Muscle of leg (tissue), 11 donors: ENCODE data around the gene SLAMF6. TPM values are rescaled to one million over a fixed set of nuclear protein-coding genes. Genes with fewer than 3 reads are reported as not detected.
"Not testable (repeated sequence)": the region's sequence is repeated elsewhere in the genome, so short reads cannot be mapped to it uniquely, and the experiment has no call there.

Source experiments
- DNase-seq: peaks from one replicate; pipeline ENCODE4 v3.0.0; 2013
- H3K27ac ChIP-seq: one replicate; pipeline ENCODE4 v1.5.1; 2013; ENCODE audit warnings: mild to moderate bottlenecking, low read length, control low read depth
- H3K27me3 ChIP-seq: one replicate; pipeline ENCODE4 v1.6.1; 2013; ENCODE audit warnings: low read length; ENCODE audit not compliant: control insufficient read depth, insufficient read depth
- H3K36me3 ChIP-seq: one replicate; pipeline ENCODE4 v1.6.1; 2013; ENCODE audit warnings: low read length; ENCODE audit not compliant: control insufficient read depth, insufficient read depth
- H3K4me1 ChIP-seq: one replicate; pipeline ENCODE4 v1.6.1; 2013; ENCODE audit warnings: low read length; ENCODE audit not compliant: control insufficient read depth, insufficient read depth
- H3K4me3 ChIP-seq: one replicate; pipeline ENCODE4 v1.5.1; 2013; ENCODE audit warnings: low read length, control low read depth
- H3K9me3 ChIP-seq: replicated peaks from 2 replicates; pipeline ENCODE4 v1.6.1; 2013; ENCODE audit warnings: low read depth, low read length; ENCODE audit not compliant: control insufficient read depth
- WGBS: methylation state at CpG from one replicate; pipeline ENCODE4 v1.1.5; 2013; ENCODE audit warnings: missing lambda C conversion rate; ENCODE audit not compliant: insufficient coverage; 5-methylcytosine and 5-hydroxymethylcytosine counted together
- polyA plus RNA-seq, 8 donors: library from polyadenylated mRNA; unstranded; fragments of 120-200 nt; gene quantifications; one replicate each; pipeline versions ENCODE4 v1.2.1 to v1.2.3, GENCODE V29; 2013; ENCODE audit warnings: inconsistent platforms in 1 of 8, low replicate concordance in 1 of 8; ENCODE audit not compliant: insufficient read length in 8 of 8, insufficient read depth in 1 of 8
- total RNA-seq: library from RNA; stranded (reverse); fragments of 120-200 nt; gene quantifications from one replicate; pipeline ENCODE4 v1.2.4, GENCODE V29; 2013

SLAMF6 gene
- total and polyA plus RNA-seq, 9 donors = 0.08 to 0.16 (median 0.13) TPM

- Histone ChIP-seq H3K36me3 (no peaks in the 10 kb centered on the region), H3K27ac (no peak overlapping the region), H3K27me3 (no peaks in the 10 kb centered on the region), H3K4me3 (no peak overlapping the region), H3K4me1 (no peaks in the 10 kb centered on the region), H3K9me3 (no peaks in the 10 kb centered on the region)
- WGBS = no CpG with 5 or more reads among the region's 4 CpGs
- DNase-seq = no peak
Measured at GRCh38 chr1:160560045-160560705, 37.1 kb upstream of the SLAMF6 start.

GRCh38 chr1:160559437-160559836 lies 36.4 kb upstream of the SLAMF6 start:
- H3K4me3 ChIP-seq, H3K27ac ChIP-seq, DNase-seq, H3K36me3 ChIP-seq, H3K27me3 ChIP-seq, H3K4me1 ChIP-seq, H3K9me3 ChIP-seq: not testable (repeated sequence)
- WGBS = no CpG with 5 or more reads among the region's 3 CpGs

- Histone ChIP-seq H3K27me3 (no peaks in the 10 kb centered on the region), H3K4me3 (no peak overlapping the region), H3K4me1 (no peaks in the 10 kb centered on the region), H3K9me3 (no peaks in the 10 kb centered on the region), H3K27ac (no peak overlapping the region), H3K36me3 (no peaks in the 10 kb centered on the region)
- WGBS = 83% methylated on average over 1 of the region's 4 CpGs
- no peak for DNase-seq
Measured at GRCh38 chr1:160558660-160559380, 35.8 kb upstream of the SLAMF6 start.

GRCh38 chr1:160553778-160554177 lies 30.7 kb upstream of the SLAMF6 start:
- no peak overlapping the region for H3K4me3 ChIP-seq
- H3K9me3 ChIP-seq = no peaks in the 10 kb centered on the region
- H3K27ac ChIP-seq = no peak overlapping the region
- H3K36me3 ChIP-seq = no peaks in the 10 kb centered on the region
- H3K4me1 ChIP-seq = no peaks in the 10 kb centered on the region
- WGBS = 57% methylated on average over 2 of the region's 4 CpGs
- DNase-seq = no peak
- no peaks in the 10 kb centered on the region for H3K27me3 ChIP-seq

- WGBS = no CpG with 5 or more reads among the region's 2 CpGs
- Histone ChIP-seq H3K36me3 (no peaks in the 10 kb centered on the region), H3K9me3 (no peaks in the 10 kb centered on the region), H3K4me1 (no peaks in the 10 kb centered on the region), H3K27ac (no peak overlapping the region), H3K4me3 (no peak overlapping the region), H3K27me3 (no peaks in the 10 kb centered on the region)
- DNase-seq = no peak
Measured at GRCh38 chr1:160552425-160552824, 29.4 kb upstream of the SLAMF6 start.

GRCh38 chr1:160550572-160551034 lies 27.5 kb upstream of the SLAMF6 start:
- 76% methylated on average over 6 of the region's 6 CpGs for WGBS
- no peaks in the 10 kb centered on the region for H3K36me3 ChIP-seq
- no peak for DNase-seq

GRCh38 chr1:160549665-160550006 lies 26.6 kb upstream of the SLAMF6 start:
- WGBS = 93% methylated on average over 3 of the region's 3 CpGs
- Histone ChIP-seq H3K9me3 (no peaks in the 10 kb centered on the region), H3K36me3 (no peaks in the 10 kb centered on the region), H3K27me3 (no peaks in the 10 kb centered on the region), H3K27ac (no peak overlapping the region), H3K4me3 (no peak overlapping the region), H3K4me1 (no peaks in the 10 kb centered on the region)
- no peak for DNase-seq

More at GRCh38 chr1:160550572-160551034, 27.5 kb upstream of the SLAMF6 start:
- Histone ChIP-seq H3K27me3 (no peaks in the 10 kb centered on the region), H3K4me3 (no peak overlapping the region), H3K27ac (no peak overlapping the region), H3K9me3 (no peaks in the 10 kb centered on the region), H3K4me1 (no peaks in the 10 kb centered on the region)

GRCh38 chr1:160548960-160549664 lies 26.1 kb upstream of the SLAMF6 start:
- no peaks in the 10 kb centered on the region for H3K4me1 ChIP-seq
- no peak overlapping the region for H3K4me3 ChIP-seq
- no peaks in the 10 kb centered on the region for H3K27me3 ChIP-seq
- no peaks in the 10 kb centered on the region for H3K36me3 ChIP-seq
- no peak overlapping the region for H3K27ac ChIP-seq
- WGBS = 67% methylated on average over 3 of the region's 5 CpGs
- DNase-seq = no peak
- no peaks in the 10 kb centered on the region for H3K9me3 ChIP-seq

- H3K27me3 ChIP-seq = no peaks in the 10 kb centered on the region
- H3K36me3 ChIP-seq = no peaks in the 10 kb centered on the region
- no peaks in the 10 kb centered on the region for H3K9me3 ChIP-seq
- WGBS = 40% methylated on average over 1 of the region's 3 CpGs
- no peak overlapping the region for H3K4me3 ChIP-seq
- no peaks in the 10 kb centered on the region for H3K4me1 ChIP-seq
- H3K27ac ChIP-seq = no peak overlapping the region
- no peak for DNase-seq
Measured at GRCh38 chr1:160548183-160548582, 25.1 kb upstream of the SLAMF6 start.

GRCh38 chr1:160547422-160547821 lies 24.4 kb upstream of the SLAMF6 start:
- Histone ChIP-seq H3K27me3 (no peaks in the 10 kb centered on the region), H3K36me3 (no peaks in the 10 kb centered on the region), H3K4me1 (no peaks in the 10 kb centered on the region), H3K27ac (no peak overlapping the region), H3K4me3 (no peak overlapping the region), H3K9me3 (no peaks in the 10 kb centered on the region)
- WGBS = 78% methylated on average over 4 of the region's 4 CpGs
- no peak for DNase-seq
